Caki2 (cell line): Measurements from ENCODE around the gene ACSM3. TPM values are rescaled to one million over a fixed set of nuclear protein-coding genes. Genes with fewer than 3 reads are reported as not detected.
"Not testable (repeated sequence)": the region's sequence is repeated elsewhere in the genome, so short reads cannot be mapped to it uniquely, and the experiment has no call there.

ENCODE experiments used
- DNase-seq: peaks from one replicate; pipeline ENCODE4 v3.0.0-alpha.2; 2015; ENCODE audit warnings: low read depth
- in situ Hi-C: cut with HindIII; loops from 2 replicates; pipeline ENCODE4 v1.10.0; 2016; ENCODE audit warnings: low sequenced_read_pairs, low pct_unique_long_range_greater_than_20kb, mixed read lengths
- total RNA-seq: library from RNA; depleted of rRNA; stranded (reverse); fragments of >200 nt; shearing (Covaris generic); gene quantifications from 2 replicates; pipeline ENCODE4 v1.2.3, GENCODE V29; 2014; ENCODE audit warnings: low replicate concordance; rRNA removed

Gene ACSM3, protein sequence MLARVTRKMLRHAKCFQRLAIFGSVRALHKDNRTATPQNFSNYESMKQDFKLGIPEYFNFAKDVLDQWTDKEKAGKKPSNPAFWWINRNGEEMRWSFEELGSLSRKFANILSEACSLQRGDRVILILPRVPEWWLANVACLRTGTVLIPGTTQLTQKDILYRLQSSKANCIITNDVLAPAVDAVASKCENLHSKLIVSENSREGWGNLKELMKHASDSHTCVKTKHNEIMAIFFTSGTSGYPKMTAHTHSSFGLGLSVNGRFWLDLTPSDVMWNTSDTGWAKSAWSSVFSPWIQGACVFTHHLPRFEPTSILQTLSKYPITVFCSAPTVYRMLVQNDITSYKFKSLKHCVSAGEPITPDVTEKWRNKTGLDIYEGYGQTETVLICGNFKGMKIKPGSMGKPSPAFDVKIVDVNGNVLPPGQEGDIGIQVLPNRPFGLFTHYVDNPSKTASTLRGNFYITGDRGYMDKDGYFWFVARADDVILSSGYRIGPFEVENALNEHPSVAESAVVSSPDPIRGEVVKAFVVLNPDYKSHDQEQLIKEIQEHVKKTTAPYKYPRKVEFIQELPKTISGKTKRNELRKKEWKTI
- 47.2 and 48.5 TPM in 2 replicates for total RNA-seq

DNA sequence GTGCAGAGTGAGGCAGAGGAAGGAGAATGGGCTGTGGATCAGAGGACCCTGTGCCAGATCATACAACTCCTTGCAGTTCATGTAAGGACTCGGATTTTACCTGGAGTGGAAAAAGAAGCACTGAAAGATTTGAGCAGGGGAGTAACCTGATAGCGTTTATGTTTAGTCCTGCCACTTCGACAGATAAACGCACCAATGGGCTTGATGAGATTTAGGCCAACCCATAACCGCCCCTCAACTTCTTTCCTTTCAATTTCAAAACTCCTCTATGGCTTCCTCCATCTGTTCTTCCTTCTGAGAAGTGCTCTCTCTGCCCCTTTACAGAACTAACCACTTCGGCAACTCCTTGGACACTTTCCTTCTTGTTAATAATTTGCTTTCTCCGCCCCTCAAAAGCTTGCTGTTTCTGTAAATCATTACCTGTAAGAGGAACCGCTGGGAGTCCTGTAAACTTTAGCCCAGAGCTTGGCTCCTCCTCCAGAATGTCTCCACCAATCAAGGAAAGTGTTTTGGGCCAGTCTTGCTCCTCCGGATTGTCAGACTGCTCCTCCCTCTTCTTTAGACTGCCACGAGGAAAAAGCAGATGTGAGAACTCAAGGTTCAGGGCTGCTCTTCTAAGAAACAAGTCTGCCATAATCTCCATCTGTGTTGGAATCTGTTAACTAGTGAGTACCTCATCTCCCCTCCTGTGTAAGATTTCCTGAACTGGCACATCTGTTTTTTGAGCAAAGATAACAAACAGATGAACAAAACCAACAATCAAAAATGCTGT is at the start of gene ACSM3:
ACSM3 (plus strand) TSS at position 554 of the 772 bp plus-strand sequence. CDS start 6,021 bp downstream, outside the sequence.
- in situ Hi-C loops, result no loop called here
- peak; percentile 99 for DNase-seq

DNA sequence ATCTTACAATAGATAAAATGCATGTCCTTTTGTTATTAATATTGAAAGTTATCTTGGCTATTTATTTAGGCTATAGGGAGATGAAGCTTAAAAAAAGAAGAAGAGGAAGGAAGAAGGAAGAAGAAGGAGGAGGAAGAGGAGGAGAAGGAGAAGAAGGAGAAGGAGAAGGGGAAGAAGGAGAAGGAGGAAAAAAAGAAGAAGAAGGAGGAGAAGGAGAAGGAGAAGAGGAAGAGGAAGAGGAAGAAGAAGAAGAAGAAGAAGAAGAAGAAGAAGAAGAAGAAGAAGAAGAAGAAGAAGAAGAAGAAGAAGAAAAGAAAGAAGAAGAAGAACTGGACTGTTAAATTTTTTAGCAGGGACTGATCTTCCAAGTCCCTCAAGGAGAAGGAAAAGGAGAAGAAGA is 46.1 kb upstream of the ACSM3 start:
- in situ Hi-C loops, DNase-seq: not testable (repeated sequence)

DNA sequence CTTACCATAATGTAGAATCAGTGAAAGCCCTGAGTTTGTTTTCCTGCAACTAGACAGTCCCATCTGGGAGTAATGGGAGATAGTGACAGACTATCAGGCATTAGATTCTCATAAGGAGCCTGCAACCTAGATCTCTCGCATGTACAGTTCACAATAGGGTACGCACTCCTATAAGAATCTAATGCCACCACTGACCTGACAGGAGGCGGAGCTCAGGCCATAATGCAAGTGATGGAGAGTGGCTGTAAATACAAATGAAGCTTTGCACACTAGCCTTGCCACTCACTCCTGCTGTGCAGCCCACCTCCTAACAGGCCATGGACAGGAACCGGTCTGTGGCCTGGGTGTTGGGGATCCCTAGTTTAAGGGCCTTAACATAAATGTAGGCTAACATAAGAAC is 43.6 kb upstream of the ACSM3 start:
- no peak for DNase-seq
- in situ Hi-C loops, result no loop called here

DNA sequence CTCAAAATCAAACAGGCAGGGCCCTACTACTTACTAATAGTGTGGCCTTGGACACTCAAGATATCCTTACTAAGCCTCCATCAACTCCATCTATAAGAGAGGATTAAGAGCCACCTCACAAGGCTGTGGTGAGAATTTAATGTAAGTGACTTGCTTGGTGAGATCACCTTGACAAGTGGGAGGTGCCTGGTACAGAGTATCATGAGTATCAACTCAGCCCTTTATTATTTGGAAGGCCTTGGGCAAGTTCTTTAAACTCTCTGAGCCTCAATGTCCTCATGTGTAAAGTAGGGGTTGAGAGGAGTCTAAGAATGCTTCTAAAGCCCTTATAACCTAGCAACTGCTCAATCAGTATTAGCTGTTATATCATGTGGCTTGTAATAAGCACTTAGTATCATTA is 37.2 kb upstream of the ACSM3 start:
- DNase-seq, result no peak
- in situ Hi-C loops, result no loop called here

DNA sequence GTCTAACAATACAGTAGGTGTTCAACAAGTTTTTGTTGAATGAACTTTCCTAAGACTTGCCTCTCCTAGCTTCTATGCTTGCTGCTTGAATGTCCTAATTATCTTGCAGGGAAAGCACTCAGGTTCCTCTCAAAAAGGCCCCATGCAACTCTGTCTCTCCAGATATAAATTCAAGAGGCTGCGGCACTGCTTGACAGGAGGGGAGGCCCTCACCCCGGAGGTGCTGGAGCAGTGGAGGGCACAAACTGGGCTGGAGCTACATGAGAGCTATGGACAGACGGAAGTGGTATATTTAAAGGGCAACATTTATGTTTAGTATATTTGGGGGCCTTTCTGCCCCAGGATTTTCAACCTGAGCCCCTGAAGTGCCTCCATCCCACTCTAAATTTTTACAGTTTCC is 36.6 kb upstream of the ACSM3 start:
- no peak for DNase-seq

DNA sequence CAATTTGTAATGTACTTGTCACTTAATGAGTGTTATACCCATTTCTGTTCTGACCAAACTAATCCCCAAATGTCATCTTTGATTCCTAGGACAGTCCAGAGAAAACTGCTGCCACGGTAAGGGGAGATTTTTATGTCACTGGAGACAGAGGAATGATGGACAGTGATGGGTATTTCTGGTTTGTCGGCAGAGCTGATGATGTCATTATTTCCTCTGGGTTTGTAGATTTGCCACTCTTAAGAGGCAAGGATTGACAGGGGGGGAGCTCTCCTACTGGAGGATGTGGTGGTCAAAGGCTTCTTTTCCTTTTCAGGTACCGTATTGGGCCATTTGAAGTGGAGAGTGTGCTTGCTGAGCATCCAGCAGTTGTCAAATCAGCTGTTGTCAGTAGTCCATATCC is 34.7 kb upstream of the ACSM3 start:
- DNase-seq, result no peak
- in situ Hi-C loops, result no loop called here

More for the DNA sequence above, 36.6 kb upstream of the ACSM3 start:
- in situ Hi-C loops, result no loop called here

DNA sequence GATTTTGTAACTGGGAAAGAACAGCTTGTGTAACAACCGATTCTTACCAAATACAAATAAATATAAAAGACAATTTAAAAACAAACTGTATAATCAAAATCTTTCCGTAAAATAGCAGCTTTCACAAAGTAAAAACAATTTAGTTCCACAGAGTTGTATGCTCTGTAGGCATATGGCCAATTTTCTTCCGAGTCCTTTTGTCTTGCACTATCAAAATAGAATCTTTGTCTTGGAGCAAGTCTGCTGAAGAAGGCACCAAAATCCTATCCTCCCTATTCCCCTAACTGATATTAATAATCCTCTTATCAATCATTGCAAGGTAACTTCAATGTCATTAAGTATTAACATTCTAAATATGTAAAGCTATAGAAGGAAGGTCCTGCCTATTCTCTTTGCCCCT is 29.8 kb upstream of the ACSM3 start:
- in situ Hi-C loops, result no loop called here
- DNase-seq, result no peak

DNA sequence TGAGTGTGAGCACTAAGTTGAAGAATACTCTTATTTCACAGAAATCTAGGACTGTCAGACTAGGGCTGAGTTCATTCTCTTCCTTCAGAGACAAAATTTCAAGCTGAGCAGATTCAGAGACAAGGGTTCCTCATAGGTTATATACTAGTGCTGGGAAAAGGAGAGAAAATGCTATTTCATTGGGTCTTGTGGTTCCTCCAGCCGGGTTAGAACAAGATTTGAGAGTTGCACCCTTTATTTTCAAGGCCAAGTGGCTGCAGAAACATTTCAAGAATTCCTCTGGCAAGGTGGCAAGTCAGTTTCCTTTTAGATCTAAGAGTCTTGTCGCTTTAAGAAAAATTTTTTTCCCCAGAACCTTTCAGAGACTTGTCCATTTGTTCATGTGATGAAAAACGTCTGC is 29.0 kb upstream of the ACSM3 start:
- no peak for DNase-seq
- in situ Hi-C loops, result no loop called here

DNA sequence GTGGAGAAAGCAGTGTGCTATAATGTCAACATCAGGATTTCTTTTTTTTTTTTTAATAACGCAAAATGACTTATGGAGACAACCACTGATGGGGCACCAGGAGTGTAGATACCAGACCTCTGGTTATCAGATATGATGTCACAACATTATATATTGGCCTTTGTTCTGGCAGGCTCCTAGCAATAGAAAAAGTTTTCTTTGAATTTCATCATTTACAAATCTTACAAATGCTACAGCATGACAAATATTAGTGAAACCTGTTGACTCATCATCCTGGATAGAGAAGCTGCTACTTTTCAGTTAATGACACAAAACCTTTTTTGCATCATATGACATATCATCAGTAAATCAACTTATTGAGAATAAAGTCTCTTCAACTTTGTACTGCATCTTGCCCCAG is 28.3 kb upstream of the ACSM3 start:
- in situ Hi-C loops, result no loop called here
- DNase-seq, result no peak

DNA sequence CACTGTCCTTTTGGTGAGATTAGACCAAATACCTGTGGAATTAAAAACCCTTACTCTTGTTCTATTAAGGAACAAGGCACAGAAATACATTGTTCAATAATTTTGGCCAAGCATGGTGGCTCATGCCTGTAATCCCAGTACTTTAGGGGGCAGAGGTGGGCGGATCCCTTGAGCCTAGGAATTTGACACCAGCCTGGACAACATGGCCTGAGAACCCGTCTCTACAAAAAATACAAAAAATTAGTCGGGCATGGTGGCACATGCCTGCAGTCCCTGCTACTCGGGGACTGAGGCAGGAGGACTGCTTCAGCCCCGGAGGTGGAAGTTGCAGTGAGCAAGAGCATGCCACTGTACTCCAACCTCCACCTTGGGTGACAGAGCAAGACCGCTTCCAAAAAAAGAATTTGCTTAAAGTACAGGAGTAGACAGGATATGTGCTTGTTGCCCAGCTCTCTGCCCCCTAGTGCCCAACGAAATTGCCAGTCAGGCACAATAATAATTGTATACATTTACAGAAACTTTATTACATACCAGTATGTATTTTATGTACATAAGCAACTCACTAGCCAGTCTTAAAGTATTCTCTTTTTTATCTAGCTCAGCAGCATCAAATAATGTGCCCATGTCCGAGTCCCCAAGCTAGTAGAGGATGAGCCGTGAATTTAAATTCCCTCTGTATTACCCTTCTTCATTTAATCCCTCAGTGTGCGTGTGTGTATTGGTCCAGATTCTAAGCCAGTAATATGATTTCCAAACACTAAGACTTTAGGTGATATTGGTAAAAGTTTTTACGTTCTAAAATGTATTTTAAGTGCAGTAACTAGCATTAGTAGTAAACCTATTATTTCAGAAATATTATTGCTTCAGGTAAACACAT is 23.6 kb upstream of the ACSM3 start:
- in situ Hi-C loops, result no loop called here
- DNase-seq, result peak; percentile 32

DNA sequence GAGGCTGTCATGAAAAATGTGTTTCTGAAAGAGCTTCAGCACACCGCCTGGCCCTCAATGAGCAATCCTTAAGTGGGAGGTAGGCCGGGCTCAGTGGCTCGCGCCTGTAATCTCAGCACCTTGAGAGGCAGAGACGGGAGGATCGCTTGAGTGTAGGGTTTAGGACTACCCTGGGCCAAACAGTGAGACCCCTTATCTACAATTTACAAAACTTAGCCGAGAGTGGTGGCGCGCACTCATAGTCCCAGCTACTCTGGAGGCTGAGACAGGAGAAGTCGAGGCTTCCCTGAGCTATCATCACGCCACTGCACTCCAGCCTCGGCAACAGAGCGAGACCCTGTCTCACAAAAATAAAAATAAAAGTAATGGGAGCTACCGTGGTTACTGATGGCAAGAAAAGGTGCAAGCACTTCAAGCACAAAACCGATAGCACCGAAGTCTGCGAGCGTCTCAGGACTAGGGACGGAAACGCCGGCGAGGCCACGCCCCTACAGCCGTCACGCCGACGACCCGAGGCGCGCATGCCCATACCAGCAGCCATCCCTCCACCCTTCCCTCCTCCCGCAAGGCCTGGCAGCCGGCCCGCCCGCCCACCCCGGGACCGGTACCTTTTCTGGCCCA is 22.8 kb upstream of the ACSM3 start:
- peak; percentile 72 for DNase-seq
- in situ Hi-C loops, result no loop called here

DNA sequence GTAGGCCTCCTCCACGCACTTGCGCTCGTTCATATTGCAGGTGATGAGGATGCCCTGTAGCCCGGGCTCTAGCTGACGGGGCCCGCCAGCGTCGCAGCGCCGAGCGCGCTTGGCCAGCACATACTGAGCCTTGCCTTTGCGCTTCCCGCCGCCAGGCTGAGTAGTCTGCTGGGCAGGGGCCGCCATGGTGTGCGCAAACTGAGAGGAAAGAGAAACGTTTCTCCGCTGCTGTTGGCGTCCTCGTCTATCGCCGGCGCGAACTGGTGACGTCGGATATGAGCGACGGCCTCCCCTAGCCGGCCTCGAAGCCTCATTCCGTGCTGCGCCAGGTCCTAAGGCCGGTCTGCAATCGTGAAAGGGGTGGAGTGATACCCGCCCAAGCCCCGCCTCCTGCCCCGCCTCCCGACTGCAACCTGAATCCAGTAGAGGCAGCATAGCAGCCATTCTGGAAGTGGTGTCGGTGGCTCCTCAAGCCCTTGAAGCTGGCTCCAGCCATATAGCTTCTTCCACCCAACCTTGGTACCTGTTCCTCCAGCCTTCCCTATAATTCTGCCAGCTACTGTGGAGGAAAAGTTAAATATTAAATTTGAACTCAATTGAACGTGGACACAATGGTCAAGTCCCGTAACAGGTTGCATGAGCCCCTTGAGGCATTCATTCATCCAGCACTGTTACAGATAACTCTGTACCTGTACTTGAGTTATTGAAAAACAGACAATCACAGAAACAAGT is 22.1 kb upstream of the ACSM3 start, which contains the start of gene THUMPD1:
THUMPD1 (minus strand) TSS at position 265 of the 732 bp plus-strand sequence; CDS start at position 186, 79 bp downstream.
- in situ Hi-C loops, result no loop called here
- DNase-seq, result peak; percentile 92

DNA sequence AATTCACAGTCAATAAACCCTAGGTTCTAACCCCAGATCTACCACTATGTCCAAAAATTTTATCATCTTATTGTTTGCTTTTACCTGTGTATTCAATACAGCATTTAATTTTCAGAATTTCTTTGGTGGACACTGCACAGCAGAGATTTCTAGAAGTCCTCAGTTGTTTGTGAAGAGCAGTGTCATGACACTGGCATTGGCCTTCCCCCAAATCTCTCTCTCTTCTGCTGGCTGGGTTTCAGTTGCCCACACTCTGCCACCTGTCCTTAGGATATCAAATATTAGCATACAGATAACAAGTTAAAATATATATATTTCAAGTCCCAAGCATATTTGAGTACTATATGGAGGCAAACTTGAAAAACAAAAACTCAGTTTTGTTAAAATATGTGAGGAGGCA is 20.2 kb upstream of the ACSM3 start:
- DNase-seq, result no peak
- in situ Hi-C loops, result no loop called here

DNA sequence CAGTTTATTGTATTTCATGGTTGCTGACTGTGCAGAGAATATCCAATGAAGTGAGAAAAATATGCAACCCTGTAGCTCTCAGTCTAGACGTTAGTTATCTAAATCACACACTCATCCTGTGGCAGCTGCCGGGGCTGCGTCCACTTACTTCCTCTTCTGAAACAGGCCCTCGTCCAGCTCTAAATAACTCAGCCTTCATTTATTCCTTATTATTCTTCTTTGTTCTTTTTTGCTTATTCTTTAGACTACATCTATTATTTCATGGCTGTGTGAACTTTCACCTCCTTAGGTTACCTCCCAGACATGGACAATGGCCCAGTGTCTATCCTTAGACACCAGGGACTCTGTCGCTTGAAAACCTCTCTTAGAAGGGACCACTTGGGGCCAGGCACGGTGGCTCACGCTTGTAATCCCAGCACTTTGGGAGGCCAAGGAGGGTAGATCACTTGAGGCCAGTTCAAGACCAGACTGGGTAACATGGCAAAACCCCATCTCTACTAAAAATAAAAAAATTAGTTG is 18.8 kb upstream of the ACSM3 start:
- DNase-seq, result no peak
- in situ Hi-C loops, result no loop called here

DNA sequence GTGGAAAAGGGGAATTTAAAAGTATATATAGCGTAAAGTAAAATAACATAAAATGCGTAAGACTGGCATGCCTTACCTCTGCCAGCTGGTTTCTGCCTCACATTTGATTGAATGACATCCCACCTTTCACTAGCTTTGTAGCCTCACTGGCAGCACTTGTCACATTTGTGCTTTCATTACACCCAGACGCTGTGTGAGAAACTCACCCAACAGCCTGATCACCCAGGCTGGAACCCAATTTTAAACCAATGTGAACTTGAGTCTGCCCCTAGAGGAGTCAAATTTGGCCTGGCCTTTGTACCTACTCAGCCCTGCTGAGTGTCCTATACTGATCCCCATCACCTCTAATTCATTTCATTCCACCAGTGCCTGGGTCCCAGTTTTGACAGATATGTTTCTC is 17.4 kb upstream of the ACSM3 start:
- in situ Hi-C loops, result no loop called here
- DNase-seq, result no peak

DNA sequence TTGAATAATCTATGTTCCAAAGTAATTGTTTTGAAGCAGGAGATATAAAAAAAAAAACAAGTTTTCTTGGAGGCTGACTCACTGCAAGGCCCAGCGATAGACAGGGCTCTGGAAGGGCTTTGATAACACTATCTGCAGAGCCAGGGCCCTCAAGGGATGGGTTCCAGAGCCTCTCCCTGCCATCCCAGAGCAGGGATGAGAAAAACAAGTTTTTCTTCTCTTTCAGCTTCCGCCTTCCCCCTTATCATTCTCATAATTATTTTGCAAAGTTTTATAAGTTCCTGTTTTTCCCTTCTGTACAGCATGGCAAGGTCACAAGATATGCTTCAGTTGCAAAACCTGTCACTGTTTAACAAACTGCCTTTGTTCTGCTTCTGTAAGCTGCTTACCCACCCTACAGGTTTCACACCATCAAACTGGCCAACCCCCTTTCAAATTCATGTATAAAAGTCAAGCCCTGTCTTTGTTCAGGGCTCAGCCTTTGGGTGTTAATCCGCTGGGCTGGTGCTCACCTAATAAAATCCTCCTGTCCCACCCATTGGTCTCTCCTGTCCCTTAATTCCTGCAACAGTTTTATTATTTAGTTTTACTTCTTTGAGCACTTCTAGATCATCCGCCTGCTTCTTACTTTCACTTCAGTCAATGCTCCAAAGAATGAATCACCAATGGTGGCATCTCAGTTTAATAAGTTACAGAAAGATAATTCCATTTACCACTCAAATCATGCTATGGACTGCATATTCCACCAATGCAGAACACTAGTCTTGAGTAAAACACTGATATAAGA is 16.6 kb upstream of the ACSM3 start:
- in situ Hi-C loops, result no loop called here
- DNase-seq, result peak; percentile 63
